Type B pancreatic cell (in vitro differentiated cells): ENCODE measurements around the gene CLC. TPM values are rescaled to one million over a fixed set of nuclear protein-coding genes. Genes with fewer than 3 reads are reported as not detected.

Source experiments
- DNase-seq: peaks from one replicate; pipeline ENCODE4 v3.0.0; 2021; ENCODE audit warnings: mixed read lengths; ENCODE audit not compliant: unreplicated experiment; ENCODE audit errors: extremely low spot score
- H3K27ac Mint-ChIP-seq: 2 replicates; pipeline ENCODE4 v1.8.0; 2021; ENCODE audit warnings: mild to moderate bottlenecking, mixed read lengths
- H3K27me3 Mint-ChIP-seq: 2 replicates; pipeline ENCODE4 v1.8.0; 2021; ENCODE audit warnings: mixed read lengths
- H3K36me3 Mint-ChIP-seq: 2 replicates; pipeline ENCODE4 v1.8.0; 2021; ENCODE audit warnings: mixed read lengths
- H3K4me1 Mint-ChIP-seq: one replicate; pipeline ENCODE4 v1.8.0; 2021; ENCODE audit warnings: mixed read lengths; ENCODE audit not compliant: unreplicated experiment
- H3K4me3 Mint-ChIP-seq: 2 replicates; pipeline ENCODE4 v1.8.0; 2021; ENCODE audit warnings: mild to moderate bottlenecking, mixed read lengths
- H3K9me3 Mint-ChIP-seq: 2 replicates; pipeline ENCODE4 v1.8.0; 2021; ENCODE audit warnings: mixed read lengths
- CTCF ChIP-seq: fragments of 200-600 bp; sonication (generic); conservative IDR thresholded peaks from 2 replicates; pipeline ENCODE4 v1.5.0; 2021; ENCODE audit warnings: antibody characterized with exemption, mild to moderate bottlenecking
- total RNA-seq: library from RNA; stranded (reverse); gene quantifications from 2 replicates; pipeline ENCODE4 v1.2.1, GENCODE V29; 2021; ENCODE audit warnings: low replicate concordance

Gene CLC
- total RNA-seq, 1 donor from 2014 or later = not detected

- Mint-ChIP-seq H3K4me1 (no peaks in the 10 kb centered on the region), H3K27me3 (peaks cover 37% of the 10 kb centered on the region), H3K9me3 (no peaks in the 10 kb centered on the region), H3K4me3 (no peak overlapping the region), H3K36me3 (no peaks in the 10 kb centered on the region), H3K27ac (no peak overlapping the region)
- TF ChIP-seq CTCF = no peak
- DNase-seq = no peak
Observed at GRCh38 chr19:39738814-39739213, 985 bp upstream of the CLC start.

GRCh38 chr19:39737351-39737750 is 478 bp downstream of the CLC start:
- Mint-ChIP-seq H3K36me3 (no peaks in the 10 kb centered on the region), H3K27ac (no peak overlapping the region), H3K4me1 (no peaks in the 10 kb centered on the region), H3K27me3 (peaks cover 37% of the 10 kb centered on the region), H3K4me3 (no peak overlapping the region), H3K9me3 (no peaks in the 10 kb centered on the region)
- DNase-seq = no peak
- no peak for TF ChIP-seq CTCF

- no peak for DNase-seq
- H3K4me1 Mint-ChIP-seq = no peaks in the 10 kb centered on the region
- H3K27ac Mint-ChIP-seq = no peak overlapping the region
- H3K4me3 Mint-ChIP-seq = no peak overlapping the region
- H3K27me3 Mint-ChIP-seq = peaks cover 31% of the 10 kb centered on the region
- TF ChIP-seq CTCF = no peak
- H3K9me3 Mint-ChIP-seq = no peaks in the 10 kb centered on the region
- H3K36me3 Mint-ChIP-seq = no peaks in the 10 kb centered on the region
Observed at GRCh38 chr19:39736088-39736487, 1.7 kb downstream of the CLC start.

- H3K4me3 Mint-ChIP-seq = no peak overlapping the region
- H3K27ac Mint-ChIP-seq = no peak overlapping the region
- H3K4me1 Mint-ChIP-seq = no peaks in the 10 kb centered on the region
- no peaks in the 10 kb centered on the region for H3K36me3 Mint-ChIP-seq
- no peak for DNase-seq
- TF ChIP-seq CTCF = no peak
- H3K9me3 Mint-ChIP-seq = no peaks in the 10 kb centered on the region
- H3K27me3 Mint-ChIP-seq = peaks cover 33% of the 10 kb centered on the region
Observed at GRCh38 chr19:39735688-39736087, 2.1 kb downstream of the CLC start.

GRCh38 chr19:39733841-39734240 is 4.0 kb downstream of the CLC start:
- Mint-ChIP-seq H3K27ac (no peak overlapping the region), H3K4me1 (no peaks in the 10 kb centered on the region), H3K4me3 (no peak overlapping the region), H3K27me3 (peaks cover 35% of the 10 kb centered on the region), H3K36me3 (no peaks in the 10 kb centered on the region), H3K9me3 (no peaks in the 10 kb centered on the region)
- no peak for DNase-seq
- no peak for TF ChIP-seq CTCF

GRCh38 chr19:39731685-39732084 is 6.1 kb downstream of the CLC start:
- H3K36me3 Mint-ChIP-seq = no peaks in the 10 kb centered on the region
- H3K27ac Mint-ChIP-seq = no peak overlapping the region
- no peaks in the 10 kb centered on the region for H3K9me3 Mint-ChIP-seq
- no peak for TF ChIP-seq CTCF
- H3K27me3 Mint-ChIP-seq = peaks cover 36% of the 10 kb centered on the region
- no peaks in the 10 kb centered on the region for H3K4me1 Mint-ChIP-seq
- DNase-seq = no peak
- no peak overlapping the region for H3K4me3 Mint-ChIP-seq
